HEK293T (cell line): ENCODE data around the gene RPLP1.

Source experiments
- ARNT ChIP-seq: fragments of 450-650 bp; IDR thresholded peaks from 2 replicates; pipeline ENCODE4 v1.6.1; 2017; ENCODE audit warnings: mild to moderate bottlenecking
- CTBP1 ChIP-seq: fragments of 450-650 bp; IDR thresholded peaks from 2 replicates; pipeline ENCODE4 v1.6.1; 2016; ENCODE audit warnings: borderline replicate concordance
- ELF4 ChIP-seq: fragments of 450-650 bp; IDR thresholded peaks from 2 replicates; pipeline ENCODE4 v1.6.1; 2017; ENCODE audit warnings: antibody characterized with exemption
- FOXA1 ChIP-seq: fragments of 450-650 bp; IDR thresholded peaks from 2 replicates; pipeline ENCODE4 v1.6.1; 2016; ENCODE audit warnings: mild to moderate bottlenecking
- FOXK2 ChIP-seq: fragments of 450-650 bp; IDR thresholded peaks from 2 replicates; pipeline ENCODE4 v1.6.1; 2016; ENCODE audit warnings: mild to moderate bottlenecking
- FOXM1 ChIP-seq: fragments of 450-650 bp; IDR thresholded peaks from 2 replicates; pipeline ENCODE4 v1.6.1; 2017; ENCODE audit warnings: mild to moderate bottlenecking, borderline replicate concordance
- HDGF ChIP-seq: fragments of 450-650 bp; IDR thresholded peaks from 2 replicates; pipeline ENCODE4 v1.6.1; 2017; ENCODE audit warnings: antibody characterized with exemption, borderline replicate concordance
- LEF1 ChIP-seq: fragments of 450-650 bp; IDR thresholded peaks from 2 replicates; pipeline ENCODE4 v1.6.1; 2017; ENCODE audit warnings: mild to moderate bottlenecking, borderline replicate concordance
- NFRKB ChIP-seq: fragments of 450-650 bp; IDR thresholded peaks from 2 replicates; pipeline ENCODE4 v1.6.1; 2016; ENCODE audit warnings: mild to moderate bottlenecking, moderate library complexity
- SP1 ChIP-seq: fragments of 450-650 bp; IDR thresholded peaks from 2 replicates; pipeline ENCODE4 v1.6.1; 2017
- ZNF384 ChIP-seq: fragments of 450-650 bp; IDR thresholded peaks from 2 replicates; pipeline ENCODE4 v1.6.1; 2016
- TF ChIP-seq, protein P1 (sequence below): fragments of 450-650 bp; IDR thresholded peaks from 2 replicates; pipeline ENCODE4 v1.6.1; 2016

DNA sequence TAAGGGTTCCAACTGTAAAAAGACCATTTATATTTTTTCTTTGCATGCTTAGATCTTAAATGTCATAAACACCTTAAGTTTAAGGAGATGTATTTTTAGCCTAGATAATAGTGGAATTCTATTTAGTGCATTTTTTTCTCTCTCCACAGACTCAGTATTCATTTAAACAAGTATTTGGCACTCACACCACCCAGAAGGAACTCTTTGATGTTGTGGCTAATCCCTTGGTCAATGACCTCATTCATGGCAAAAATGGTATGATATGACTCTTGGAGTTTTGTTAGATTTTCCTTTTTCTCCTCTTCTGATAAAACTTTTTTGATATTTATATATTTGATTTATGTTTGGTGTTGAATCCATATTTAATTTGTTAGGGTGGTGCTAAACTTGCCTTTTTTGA, 31.1 kb upstream of the RPLP1 start:
- TF ChIP-seq ARNT (no peak), HDGF (no peak), FOXK2 (no peak), FOXM1 (no peak), FOXA1 (no peak), ELF4 (no peak), ZNF384 (no peak), SP1 (no peak), NFRKB (no peak), LEF1 (no peak), CTBP1 (no peak)
- TF ChIP-seq, protein P1, sequence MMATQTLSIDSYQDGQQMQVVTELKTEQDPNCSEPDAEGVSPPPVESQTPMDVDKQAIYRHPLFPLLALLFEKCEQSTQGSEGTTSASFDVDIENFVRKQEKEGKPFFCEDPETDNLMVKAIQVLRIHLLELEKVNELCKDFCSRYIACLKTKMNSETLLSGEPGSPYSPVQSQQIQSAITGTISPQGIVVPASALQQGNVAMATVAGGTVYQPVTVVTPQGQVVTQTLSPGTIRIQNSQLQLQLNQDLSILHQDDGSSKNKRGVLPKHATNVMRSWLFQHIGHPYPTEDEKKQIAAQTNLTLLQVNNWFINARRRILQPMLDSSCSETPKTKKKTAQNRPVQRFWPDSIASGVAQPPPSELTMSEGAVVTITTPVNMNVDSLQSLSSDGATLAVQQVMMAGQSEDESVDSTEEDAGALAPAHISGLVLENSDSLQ, result no peak
